Activated CD8-positive, alpha-beta memory T cell treated with anti-CD3 and anti-CD28 coated beads, Interleukin-2, amount 50 U/mL, for 24 hours (primary cell): ENCODE results near the gene SPTLC1.

Experiments used
- DNase-seq: peaks from one replicate; pipeline ENCODE4 v3.0.0-alpha.2; 2020; ENCODE audit errors: extremely low read depth

The SPTLC1 gene

GRCh38 chr9:92077888-92078287 lies 37.3 kb downstream of the SPTLC1 start:
- DNase-seq, result no peak

GRCh38 chr9:92071634-92072033 lies 43.6 kb downstream of the SPTLC1 start:
- no peak for DNase-seq

GRCh38 chr9:92066168-92066567 lies 49.0 kb downstream of the SPTLC1 start:
- DNase-seq, result no peak

GRCh38 chr9:92064711-92065110 lies 50.5 kb downstream of the SPTLC1 start:
- no peak for DNase-seq

GRCh38 chr9:92061184-92061583 lies 54.0 kb downstream of the SPTLC1 start:
- no peak for DNase-seq

DNA sequence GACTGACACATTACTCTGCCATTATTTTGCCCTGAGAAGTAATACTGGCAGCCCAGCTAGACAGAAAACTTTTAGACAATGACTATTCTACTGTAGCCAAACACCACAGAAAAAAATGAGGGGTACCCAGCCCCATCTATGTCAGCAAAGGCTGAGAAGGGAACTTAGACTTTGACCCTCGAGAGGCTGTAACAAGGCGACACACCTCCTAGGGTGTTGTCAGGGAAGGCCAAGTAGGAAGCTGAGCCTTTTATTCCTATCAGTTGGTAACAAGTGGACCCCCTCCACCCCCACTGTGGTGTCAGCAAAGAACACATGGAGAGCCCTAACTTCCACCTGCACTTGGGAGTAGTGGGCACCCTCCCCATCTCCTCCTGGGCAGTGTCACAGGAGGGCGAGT lies 55.6 kb downstream of the SPTLC1 start:
- no peak for DNase-seq

DNA sequence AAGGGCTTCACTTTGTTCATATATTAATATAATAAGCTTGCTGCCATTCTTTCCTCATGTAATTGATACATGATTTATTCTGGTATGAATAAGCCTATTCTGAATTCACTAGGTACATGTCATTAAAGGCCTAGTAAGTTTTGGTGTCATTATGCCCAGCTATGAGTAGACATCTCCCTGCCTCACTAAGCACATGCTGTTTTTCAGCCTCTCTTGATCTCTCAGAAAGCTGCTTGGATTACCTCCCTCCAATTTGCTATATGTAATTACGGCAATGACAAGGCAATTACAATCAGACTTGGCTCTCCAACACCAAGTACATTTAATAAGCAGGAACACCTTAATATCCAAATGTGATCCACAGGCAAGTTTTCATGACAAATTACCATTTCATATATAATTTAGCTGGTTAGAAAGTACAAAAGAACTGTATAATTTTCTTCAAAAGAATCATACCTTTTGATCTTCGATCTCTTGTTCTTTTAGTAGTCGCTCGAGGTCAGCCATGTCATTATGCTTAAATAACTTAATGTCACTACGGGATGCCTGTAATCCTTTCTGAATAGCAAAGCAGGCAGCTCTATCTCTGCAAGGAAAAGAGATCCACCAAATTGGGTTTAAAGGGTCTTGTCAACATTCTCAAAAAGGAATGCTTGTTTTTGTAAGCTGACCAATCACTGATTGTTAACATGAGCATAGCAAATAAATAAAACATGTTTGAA lies 56.3 kb downstream of the SPTLC1 start:
- no peak for DNase-seq

- no peak for DNase-seq
These were observed 57.2 kb downstream of the SPTLC1 start for GRCh38 chr9:92058026-92058425.

- no peak for DNase-seq
These were observed 58.0 kb downstream of the SPTLC1 start for GRCh38 chr9:92057226-92057625.

GRCh38 chr9:92055624-92056023 lies 59.6 kb downstream of the SPTLC1 start:
- DNase-seq, result no peak

- no peak for DNase-seq
These were observed 66.1 kb downstream of the SPTLC1 start for GRCh38 chr9:92048924-92049625.

GRCh38 chr9:92047500-92047899 lies 67.7 kb downstream of the SPTLC1 start:
- DNase-seq, result no peak

- no peak for DNase-seq
These were observed 68.5 kb downstream of the SPTLC1 start for GRCh38 chr9:92046676-92047075.

DNA sequence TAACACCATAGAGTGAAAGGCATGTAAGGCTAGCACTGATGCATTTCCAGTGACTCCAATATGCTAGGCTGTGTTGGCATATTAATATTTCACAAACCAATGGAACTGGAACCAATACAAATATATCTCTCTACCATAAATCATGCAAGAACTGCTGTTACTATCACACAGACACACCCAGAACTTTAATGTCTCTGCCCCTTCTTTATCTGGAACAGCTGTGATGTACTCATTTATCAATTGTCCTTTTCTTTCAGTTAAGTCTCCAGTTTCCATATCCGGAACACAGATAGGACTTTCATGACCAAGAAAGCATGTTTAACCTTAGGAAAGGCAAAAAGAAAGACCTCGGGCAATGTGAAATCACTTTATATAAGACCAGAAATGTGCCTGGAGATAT lies 70.3 kb downstream of the SPTLC1 start:
- no peak for DNase-seq

DNA sequence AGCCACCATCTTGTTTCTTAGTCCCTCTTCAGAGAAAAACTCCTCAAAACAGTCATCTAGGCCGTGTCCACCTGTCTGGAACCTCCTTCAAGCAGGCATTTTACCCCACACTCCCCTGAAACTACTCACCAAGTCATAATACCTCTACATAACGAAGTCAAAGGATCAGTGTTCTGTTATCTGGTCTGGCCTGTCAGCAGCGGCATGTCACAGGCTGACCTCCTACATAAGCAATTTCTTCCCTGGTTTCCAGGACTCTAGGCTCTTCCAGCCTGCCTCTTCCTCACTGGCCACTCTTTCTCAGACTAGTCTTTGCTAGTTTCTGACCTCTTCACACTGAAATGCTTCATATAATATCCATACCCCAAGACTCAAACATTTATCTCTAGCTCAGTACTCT lies 72.2 kb downstream of the SPTLC1 start:
- DNase-seq, result no peak

DNA sequence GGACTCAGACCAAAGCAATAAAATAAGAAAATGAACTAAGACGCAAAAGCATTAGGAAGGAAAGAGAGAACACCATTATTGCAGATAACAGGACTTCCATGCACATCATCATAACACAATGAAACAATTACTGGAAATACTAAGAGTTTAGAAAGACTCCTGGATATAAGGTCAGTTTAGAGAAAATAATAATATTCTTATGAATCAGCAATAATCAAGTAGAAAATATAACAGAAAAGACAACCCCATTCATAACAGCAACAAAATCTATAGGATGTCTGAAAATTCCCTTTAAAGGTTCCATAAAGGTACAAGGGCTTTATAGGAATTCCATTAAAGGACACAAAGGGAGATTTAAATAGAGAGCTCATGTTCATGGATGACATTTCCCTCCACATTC lies 73.0 kb downstream of the SPTLC1 start:
- DNase-seq, result no peak

- no peak for DNase-seq
These were observed 78.5 kb downstream of the SPTLC1 start for GRCh38 chr9:92036756-92037155.

DNA sequence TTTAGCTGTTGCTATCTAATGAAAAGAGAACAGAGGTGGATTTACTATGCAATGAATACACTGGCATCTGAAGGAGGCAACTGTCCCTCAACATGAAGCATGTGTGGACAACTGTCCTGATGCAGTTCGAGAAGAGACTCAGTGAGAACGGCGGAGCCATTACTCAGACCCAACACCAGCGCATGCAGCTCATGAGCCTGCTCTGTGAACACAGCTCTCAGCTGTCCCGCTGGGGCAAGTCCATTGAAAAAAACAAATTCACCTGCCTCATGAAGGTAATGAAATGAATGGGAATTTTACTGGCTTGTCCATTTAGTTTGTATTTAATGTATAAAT lies 78.8 kb downstream of the SPTLC1 start:
- DNase-seq, result no peak

DNA sequence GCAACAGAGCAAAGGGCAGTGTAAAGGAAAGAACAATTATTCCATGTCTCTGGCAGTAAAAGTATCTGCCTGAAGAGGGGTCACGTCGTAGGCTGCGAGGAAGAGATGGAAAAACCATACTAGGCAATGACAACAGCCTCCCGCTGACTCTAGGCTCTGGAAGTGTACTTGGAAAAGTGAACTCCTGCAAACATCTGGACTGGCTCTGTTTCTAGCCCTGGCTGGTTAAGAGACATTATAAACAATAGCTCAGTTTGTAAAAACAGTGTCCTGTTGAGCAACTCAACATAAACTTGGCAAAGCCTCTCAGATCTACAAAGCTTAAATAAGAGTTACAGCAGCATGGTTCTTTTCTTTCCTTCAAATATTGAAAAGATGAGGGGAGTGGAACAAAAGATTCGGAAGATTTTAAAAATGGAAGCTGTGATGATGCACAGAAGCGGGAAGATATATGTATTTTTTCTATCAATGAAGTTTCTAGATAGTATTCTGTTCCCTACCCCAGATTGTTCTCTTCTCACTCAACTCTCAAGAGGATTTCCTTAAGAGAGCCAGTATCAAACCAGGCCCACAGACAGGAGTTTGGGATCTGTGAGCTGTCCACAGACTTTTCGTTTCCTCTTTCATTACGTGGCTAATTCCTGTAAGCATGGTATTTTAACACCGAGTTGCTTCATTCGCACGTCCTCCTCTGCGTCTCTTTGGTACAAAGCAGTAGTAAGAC lies 79.4 kb downstream of the SPTLC1 start:
- no peak for DNase-seq

DNA sequence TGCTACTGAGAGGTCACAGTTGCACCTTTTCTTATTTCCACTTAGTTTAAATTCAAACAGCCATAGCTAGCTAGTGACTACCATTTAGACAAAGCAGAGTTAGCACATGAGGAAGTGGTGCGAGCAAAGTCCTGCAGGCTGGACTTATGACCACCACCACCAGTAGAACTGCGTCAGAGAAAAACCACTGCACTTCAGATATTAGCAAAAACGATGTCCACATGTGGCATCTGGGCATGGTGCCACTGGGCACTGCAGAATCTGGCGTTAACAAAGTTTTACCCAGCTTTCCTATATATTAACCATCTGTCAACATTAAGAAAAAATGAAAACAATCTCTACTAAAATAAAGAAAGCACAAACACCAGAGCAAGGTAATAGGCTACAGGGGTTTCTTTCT lies 80.1 kb downstream of the SPTLC1 start:
- DNase-seq, result no peak

DNA sequence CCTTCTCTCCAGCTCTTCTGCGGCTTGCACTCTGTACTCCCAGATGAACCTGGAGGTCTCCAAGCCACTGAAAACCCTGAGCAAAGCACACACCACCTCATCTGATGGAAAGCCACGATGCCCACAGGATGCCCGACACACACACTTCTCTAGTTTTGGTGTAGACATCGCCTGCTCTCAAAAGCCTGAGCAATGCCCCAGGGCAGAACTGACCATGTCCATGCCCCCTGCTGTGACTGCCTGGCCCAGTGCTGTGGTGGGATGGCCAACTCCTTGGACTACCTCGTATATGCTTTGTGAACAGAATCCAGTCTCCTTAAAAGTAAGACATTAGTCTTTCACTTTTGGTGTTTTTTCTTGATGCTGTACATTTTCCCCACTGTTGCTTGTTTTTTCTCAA lies 81.2 kb downstream of the SPTLC1 start:
- no peak for DNase-seq

DNA sequence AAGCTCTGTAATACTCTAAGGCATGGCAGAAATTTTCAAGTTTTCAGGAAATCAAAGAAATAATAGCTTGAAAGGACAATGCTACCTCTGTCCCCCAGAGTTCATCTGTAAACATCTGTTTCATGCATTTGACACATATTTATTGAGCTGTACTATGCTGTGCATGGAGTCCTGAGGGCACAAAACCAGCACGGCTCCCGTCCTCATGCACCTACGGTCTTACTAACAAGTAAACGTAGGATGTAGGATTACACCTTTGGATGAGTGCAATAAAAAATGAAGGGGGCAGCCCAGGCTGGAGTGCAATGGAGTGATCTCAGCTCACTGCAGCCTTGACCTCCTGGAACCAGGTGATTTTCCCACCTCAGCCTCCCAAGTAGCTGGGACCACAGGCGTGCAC lies 81.9 kb downstream of the SPTLC1 start:
- no peak for DNase-seq

- no peak for DNase-seq
These were observed 82.3 kb downstream of the SPTLC1 start for GRCh38 chr9:92032891-92033290.
